DLD1 (cell line): ENCODE data around the gene SPEG.
"Not testable (repeated sequence)": the region's sequence is repeated elsewhere in the genome, so short reads cannot be mapped to it uniquely, and the experiment has no call there.

Experiments
- in situ Hi-C: cut with HindIII; loops from 2 replicates; pipeline ENCODE4 v1.10.0; 2017; ENCODE audit warnings: low sequenced_read_pairs

The SPEG gene

DNA sequence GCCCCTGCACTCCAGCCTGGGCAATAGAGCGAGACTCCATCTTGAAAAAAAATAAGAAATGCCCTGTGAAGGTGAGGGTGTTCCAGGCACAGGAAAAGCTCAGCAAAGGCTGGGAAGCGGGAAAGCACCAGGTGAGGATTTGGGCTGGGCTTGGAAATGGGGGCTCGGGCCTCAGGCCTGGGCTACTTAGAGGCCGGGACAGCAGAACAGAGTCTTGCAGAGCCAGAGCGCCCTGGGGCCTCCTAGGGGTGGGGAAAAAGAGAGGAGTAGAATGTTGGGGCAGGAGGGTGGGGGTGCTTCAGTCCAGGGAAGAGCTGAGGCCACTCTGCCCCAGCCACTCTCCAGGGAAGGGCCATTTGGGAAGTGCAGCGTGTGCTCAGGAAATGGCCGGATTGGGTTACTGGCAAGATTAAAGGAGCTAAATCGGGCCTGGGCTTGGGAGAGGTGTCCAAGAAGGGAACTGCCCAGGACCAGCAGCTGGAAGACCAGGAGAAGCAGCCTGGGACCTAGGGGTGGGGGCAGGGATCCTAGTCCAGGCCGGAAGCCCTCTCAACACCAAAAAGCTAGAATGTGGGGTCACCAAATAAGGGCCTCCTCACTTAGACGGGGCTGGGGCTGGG, 30.2 kb upstream of the SPEG start:
- in situ Hi-C loops, result no loop called here

GRCh38 chr2:219404954-219405353, 29.7 kb upstream of the SPEG start:
- in situ Hi-C loops, result no loop called here

GRCh38 chr2:219405451-219405850, 29.2 kb upstream of the SPEG start:
- in situ Hi-C loops, result no loop called here

GRCh38 chr2:219405958-219406860, 28.4 kb upstream of the SPEG start:
- in situ Hi-C loops, result no loop called here

GRCh38 chr2:219406861-219407230, 27.8 kb upstream of the SPEG start:
- in situ Hi-C loops, result no loop called here

DNA sequence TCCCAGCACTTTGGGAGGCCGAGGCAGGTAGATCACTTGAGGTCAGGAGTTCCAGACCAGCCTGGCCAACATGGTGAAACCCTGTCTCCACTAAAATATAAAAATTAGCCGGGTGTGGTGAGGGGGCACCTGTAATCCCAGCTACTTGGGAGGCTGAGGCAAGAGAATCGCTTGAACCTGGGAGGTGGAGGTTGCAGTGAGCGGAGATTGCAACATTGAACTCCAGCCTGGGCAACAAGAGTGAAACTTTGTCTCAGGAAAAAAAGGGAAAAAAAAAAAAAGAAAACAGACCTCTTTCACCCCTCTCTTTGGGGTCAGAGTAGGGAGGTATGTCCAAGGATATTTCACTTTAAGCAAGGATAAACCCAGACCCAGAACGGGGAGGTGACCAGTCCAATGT, 27.3 kb upstream of the SPEG start:
- in situ Hi-C loops, result not testable (repeated sequence)

GRCh38 chr2:219408204-219408603, 26.4 kb upstream of the SPEG start:
- in situ Hi-C loops, result no loop called here

DNA sequence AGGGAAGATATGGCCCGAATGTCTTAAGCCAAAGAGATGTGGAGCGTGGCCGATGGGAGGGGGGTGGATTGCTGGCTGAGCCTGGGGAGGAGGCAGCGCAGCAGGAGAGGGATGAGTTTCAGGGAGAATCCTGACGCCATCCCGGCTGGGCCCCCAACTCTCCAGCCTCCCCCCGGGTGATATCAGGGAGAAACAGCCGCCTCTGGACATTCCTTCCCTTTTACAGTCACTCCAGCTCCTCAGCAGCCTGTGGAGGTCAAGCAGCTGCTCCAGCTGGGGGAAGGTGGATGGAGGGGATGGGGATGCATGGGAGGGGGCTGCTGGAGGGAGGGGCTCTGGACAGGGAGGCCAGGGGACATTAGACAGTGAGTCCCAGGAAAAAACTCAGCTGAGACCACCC, 26.0 kb upstream of the SPEG start:
- in situ Hi-C loops, result no loop called here

DNA sequence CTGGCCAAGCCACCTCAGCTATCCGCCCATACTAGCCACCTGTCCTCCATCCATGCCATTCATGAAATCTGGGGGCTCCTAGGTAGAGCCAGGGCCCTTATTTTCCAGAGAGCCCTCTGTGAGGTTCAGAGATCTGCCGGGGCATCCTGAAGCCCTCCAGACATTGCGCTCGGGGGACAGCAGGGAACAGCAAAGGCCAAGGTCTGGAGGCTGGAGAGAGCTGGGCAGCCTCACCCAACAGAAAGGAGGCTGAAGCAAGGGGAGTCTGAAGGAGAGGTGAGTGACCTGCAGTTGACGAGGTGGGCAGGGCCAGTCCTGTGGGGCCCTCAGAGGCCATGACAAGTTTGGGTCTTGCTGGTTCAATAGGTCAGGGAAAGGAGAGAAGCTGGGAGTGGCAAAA, 25.0 kb upstream of the SPEG start:
- in situ Hi-C loops, result no loop called here

GRCh38 chr2:219410390-219410789, 24.3 kb upstream of the SPEG start:
- in situ Hi-C loops, result no loop called here

DNA sequence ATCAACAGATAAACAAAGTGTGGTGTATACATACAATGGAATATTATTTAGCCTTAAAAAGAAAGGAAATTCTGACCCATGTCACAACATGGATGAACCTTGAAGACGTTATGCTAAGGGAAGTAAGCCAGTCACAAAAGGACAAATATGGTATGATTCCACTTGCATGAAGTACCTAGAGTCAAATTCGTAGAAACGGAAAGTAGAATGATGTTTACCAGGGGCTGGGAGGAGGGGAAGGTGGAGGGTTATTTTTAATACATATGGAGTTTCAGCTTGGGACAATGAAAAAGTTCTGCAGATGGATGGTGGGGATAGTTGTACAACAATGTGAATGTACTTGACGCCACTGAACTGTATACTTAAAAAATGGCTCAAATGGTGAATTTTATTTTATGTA, 19.8 kb upstream of the SPEG start:
- in situ Hi-C loops, result no loop called here

GRCh38 chr2:219415580-219416234, 18.9 kb upstream of the SPEG start:
- in situ Hi-C loops, result no loop called here

GRCh38 chr2:219416235-219416602, 18.4 kb upstream of the SPEG start:
- in situ Hi-C loops, result no loop called here

DNA sequence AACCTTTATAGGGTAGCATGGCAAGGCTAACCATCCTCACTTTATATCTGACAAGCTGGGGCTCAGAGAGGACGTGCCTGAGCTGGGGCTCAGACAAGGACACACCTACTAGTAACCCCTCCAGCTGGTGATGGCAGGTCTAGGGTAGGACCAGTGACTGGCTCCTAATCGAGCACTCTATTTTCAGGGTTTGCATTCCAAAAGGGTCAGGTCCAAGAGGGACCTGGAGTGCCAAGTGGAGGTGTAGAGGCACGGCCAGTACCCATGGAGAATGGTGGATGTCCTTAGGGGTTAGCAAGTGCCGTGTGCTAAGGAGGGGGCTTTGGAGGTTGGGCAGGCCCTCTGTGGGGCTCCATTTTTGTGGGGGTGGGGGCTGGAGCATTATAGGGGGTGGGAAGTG, 17.7 kb upstream of the SPEG start:
- in situ Hi-C loops, result no loop called here

DNA sequence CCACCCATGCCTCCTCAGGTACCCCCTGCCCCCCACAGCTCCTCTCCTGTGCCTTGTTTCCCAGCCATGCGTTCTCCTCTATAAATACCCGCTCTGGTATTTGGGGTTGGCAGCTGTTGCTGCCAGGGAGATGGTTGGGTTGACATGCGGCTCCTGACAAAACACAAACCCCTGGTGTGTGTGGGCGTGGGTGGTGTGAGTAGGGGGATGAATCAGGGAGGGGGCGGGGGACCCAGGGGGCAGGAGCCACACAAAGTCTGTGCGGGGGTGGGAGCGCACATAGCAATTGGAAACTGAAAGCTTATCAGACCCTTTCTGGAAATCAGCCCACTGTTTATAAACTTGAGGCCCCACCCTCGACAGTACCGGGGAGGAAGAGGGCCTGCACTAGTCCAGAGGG, 17.3 kb upstream of the SPEG start:
- in situ Hi-C loops, result no loop called here

DNA sequence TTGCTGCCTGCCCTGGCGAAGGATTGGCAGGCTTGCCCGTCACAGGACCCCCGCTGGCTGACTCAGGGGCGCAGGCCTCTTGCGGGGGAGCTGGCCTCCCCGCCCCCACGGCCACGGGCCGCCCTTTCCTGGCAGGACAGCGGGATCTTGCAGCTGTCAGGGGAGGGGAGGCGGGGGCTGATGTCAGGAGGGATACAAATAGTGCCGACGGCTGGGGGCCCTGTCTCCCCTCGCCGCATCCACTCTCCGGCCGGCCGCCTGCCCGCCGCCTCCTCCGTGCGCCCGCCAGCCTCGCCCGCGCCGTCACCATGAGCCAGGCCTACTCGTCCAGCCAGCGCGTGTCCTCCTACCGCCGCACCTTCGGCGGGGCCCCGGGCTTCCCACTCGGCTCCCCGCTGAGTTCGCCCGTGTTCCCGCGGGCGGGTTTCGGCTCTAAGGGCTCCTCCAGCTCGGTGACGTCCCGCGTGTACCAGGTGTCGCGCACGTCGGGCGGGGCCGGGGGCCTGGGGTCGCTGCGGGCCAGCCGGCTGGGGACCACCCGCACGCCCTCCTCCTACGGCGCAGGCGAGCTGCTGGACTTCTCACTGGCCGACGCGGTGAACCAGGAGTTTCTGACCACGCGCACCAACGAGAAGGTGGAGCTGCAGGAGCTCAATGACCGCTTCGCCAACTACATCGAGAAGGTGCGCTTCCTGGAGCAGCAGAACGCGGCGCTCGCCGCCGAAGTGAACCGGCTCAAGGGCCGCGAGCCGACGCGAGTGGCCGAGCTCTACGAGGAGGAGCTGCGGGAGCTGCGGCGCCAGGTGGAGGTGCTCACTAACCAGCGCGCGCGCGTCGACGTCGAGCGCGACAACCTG, 16.3 kb upstream of the SPEG start, which contains the start of gene DES:
Gene DES, plus strand, starts transcription at position 223 of the 857 bp plus-strand sequence. Its CDS starts 86 bp downstream, at position 309.
- in situ Hi-C loops, result no loop called here

DNA sequence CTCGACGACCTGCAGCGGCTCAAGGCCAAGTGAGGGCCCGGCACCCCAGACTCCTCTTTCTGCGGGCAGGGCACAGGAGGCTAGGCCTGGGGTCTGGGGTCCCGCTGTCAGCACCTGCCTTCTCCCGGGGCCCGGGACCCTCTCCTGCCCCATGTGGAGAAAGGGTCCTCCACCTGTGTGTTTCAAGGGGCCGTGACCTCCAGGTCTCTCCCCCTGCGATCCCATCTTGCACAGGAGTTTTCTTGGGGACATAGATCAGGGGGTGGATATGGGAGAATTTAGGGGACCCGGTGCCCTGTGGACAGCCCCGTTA, 15.7 kb upstream of the SPEG start:
- in situ Hi-C loops, result no loop called here

DNA sequence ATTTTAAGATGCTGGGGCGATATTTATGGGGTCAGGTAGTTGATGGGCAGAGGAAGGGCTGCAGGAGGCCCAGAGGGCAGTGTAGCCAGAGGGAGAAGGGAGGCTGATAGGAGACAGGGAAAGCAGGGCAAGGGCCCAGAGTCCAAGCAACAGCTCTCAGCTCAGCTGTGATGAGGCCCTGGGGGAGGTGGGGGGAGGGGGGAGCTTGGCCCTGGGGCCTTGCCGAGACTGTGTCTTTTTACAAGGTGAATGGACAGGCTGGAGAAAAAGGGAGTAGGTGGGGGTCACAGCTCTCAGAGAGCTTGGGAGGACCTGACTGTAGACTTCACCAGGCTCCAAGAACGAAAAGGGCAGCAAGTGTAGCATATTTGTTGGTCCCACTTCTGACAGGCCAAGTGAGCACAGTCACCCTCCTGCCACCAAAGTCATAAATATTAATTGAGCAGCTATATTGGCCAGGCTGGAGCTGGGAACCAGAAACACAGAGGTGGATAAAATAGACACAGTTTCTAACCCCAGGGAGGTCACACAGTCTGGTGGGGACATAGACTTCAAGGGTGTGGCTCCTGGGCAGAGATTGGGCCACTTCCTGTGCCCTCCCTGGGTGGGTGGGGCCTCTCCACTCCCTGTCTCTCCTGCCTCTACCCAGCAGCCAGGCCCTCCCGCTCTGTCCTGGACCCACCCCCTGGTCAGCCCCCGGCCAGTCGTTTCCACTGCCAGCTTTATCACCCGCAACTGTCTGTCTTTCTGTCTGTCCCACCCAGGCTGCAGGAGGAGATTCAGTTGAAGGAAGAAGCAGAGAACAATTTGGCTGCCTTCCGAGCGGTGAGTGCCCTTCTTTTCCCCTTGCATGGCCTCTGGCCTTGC, 15.1 kb upstream of the SPEG start:
- in situ Hi-C loops, result no loop called here

GRCh38 chr2:219420687-219421086, 14.0 kb upstream of the SPEG start:
- in situ Hi-C loops, result no loop called here

GRCh38 chr2:219421323-219421722, 13.3 kb upstream of the SPEG start:
- in situ Hi-C loops, result no loop called here
